GM21528 (cell line): ENCODE results near the gene PCAT7.

Experiments
- ATAC-seq: cut with Tn5 transposase; IDR thresholded peaks from one replicate; pipeline ENCODE4 v1.9.1; 2021; ENCODE audit warnings: mild to moderate bottlenecking, moderate library complexity; ENCODE audit not compliant: unreplicated experiment, low FRiP score

Gene PCAT7

GRCh38 chr9:94600715-94601114 is 45.8 kb downstream of the PCAT7 start:
- ATAC-seq, result no peak

- ATAC-seq, result no peak
Measured at GRCh38 chr9:94602666-94603065, 47.8 kb downstream of the PCAT7 start.

- ATAC-seq, result no peak
Measured at GRCh38 chr9:94603259-94604160, 48.6 kb downstream of the PCAT7 start.

GRCh38 chr9:94606646-94607422 is 52.0 kb downstream of the PCAT7 start:
- ATAC-seq, result no peak

GRCh38 chr9:94607423-94607691 is 52.5 kb downstream of the PCAT7 start:
- no peak for ATAC-seq

- ATAC-seq, result no peak
Measured at GRCh38 chr9:94610181-94610606, 55.3 kb downstream of the PCAT7 start.

GRCh38 chr9:94611638-94612068 is 56.8 kb downstream of the PCAT7 start:
- no peak for ATAC-seq

GRCh38 chr9:94612071-94612470 is 57.2 kb downstream of the PCAT7 start:
- no peak for ATAC-seq

- ATAC-seq, result no peak
Measured at GRCh38 chr9:94613003-94613402, 58.1 kb downstream of the PCAT7 start.

- ATAC-seq, result no peak
Measured at GRCh38 chr9:94619026-94619425, 64.1 kb downstream of the PCAT7 start.
